Smooth muscle cell (in vitro differentiated cells): Measurements from ENCODE around the gene ZNFX1. TPM values are rescaled to one million over a fixed set of nuclear protein-coding genes. Genes with fewer than 3 reads are reported as not detected.

Experiments used
- DNase-seq: peaks from one replicate; lab custom pipeline; 2025; ENCODE audit not compliant: unreplicated experiment; lab: John Stamatoyannopoulos, UW
- H2AFZ ChIP-seq: fragments of 200-600 bp; sonication (generic); 2 replicates; pipeline ENCODE4 v1.6.0; 2016; ENCODE audit warnings: antibody characterized with exemption, low read depth, mild to moderate bottlenecking
- H3F3A ChIP-seq: fragments of 200-600 bp; sonication (generic); 2 replicates; pipeline ENCODE4 v1.6.0; 2017; ENCODE audit warnings: antibody characterized with exemption, low read depth
- H3K27ac ChIP-seq: fragments of 200-600 bp; sonication (generic); 2 replicates; pipeline ENCODE4 v1.5.1; 2016; ENCODE audit warnings: low read depth, mild to moderate bottlenecking
- H3K27me3 ChIP-seq: fragments of 200-600 bp; sonication (generic); 2 replicates; pipeline ENCODE4 v1.6.1; 2016; ENCODE audit warnings: low read depth, mild to moderate bottlenecking
- H3K36me3 ChIP-seq: fragments of 200-600 bp; sonication (generic); 2 replicates; pipeline ENCODE4 v1.5.1; 2016; ENCODE audit warnings: low read depth
- H3K4me1 ChIP-seq: fragments of 200-600 bp; sonication (generic); 2 replicates; pipeline ENCODE4 v1.5.1; 2016; ENCODE audit warnings: low read depth
- H3K4me2 ChIP-seq: fragments of 200-600 bp; sonication (generic); 2 replicates; pipeline ENCODE4 v1.6.0; 2016; ENCODE audit warnings: mild to moderate bottlenecking
- H3K4me3 ChIP-seq: fragments of 200-600 bp; sonication (generic); 2 replicates; pipeline ENCODE4 v1.5.1; 2016; ENCODE audit warnings: mild to moderate bottlenecking
- H3K79me2 ChIP-seq: fragments of 200-600 bp; sonication (generic); 2 replicates; pipeline ENCODE4 v1.6.0; 2016; ENCODE audit warnings: low read depth, mild to moderate bottlenecking
- H3K9ac ChIP-seq: fragments of 200-600 bp; sonication (generic); 2 replicates; pipeline ENCODE4 v1.6.0; 2016; ENCODE audit warnings: low read depth
- H3K9me3 ChIP-seq: fragments of 200-600 bp; sonication (generic); replicated peaks from 2 replicates; pipeline ENCODE4 v1.5.1; 2016; ENCODE audit warnings: low read depth
- H4K20me1 ChIP-seq: fragments of 200-600 bp; sonication (generic); 2 replicates; pipeline ENCODE4 v1.6.0; 2016; ENCODE audit warnings: low read depth
- CTCF ChIP-seq: fragments of 200-600 bp; sonication (generic); IDR thresholded peaks from 2 replicates; pipeline ENCODE4 v1.5.1; 2017; ENCODE audit warnings: borderline replicate concordance, mild to moderate bottlenecking, antibody characterized with exemption; ENCODE audit not compliant: insufficient read depth, poor library complexity, severe bottlenecking
- WGBS: methylation state at CpG from one replicate; pipeline ENCODE4 v1.1.7; 2016; ENCODE audit warnings: low lambda C conversion rate; 5-methylcytosine and 5-hydroxymethylcytosine counted together
- polyA plus RNA-seq: library from polyadenylated mRNA; unstranded; fragments of >200 nt; fragmentation: Nextera tagmentation; extraction: Ambion mirVana; gene quantifications from 2 replicates; pipeline ENCODE4 v1.2.1, GENCODE V29; 2016
- total RNA-seq: library from RNA; depleted of rRNA; stranded (reverse); fragments of >200 nt; gene quantifications from 2 replicates; pipeline ENCODE4 v1.2.3, GENCODE V29; 2014

Gene ZNFX1
- total and polyA plus RNA-seq, 2 experiments from 2014 or later = 15.9 to 16.4 TPM

GRCh38 chr20:49288784-49289696 is 11.2 kb upstream of the ZNFX1 start:
- H3K27ac ChIP-seq = peak overlapping the region; percentile 37
- no peak overlapping the region for H2AFZ ChIP-seq
- H3K4me1 ChIP-seq = peaks cover 36% of the 10 kb centered on the region
- no peak overlapping the region for H3K4me2 ChIP-seq
- TF ChIP-seq CTCF = no peak
- H3K9ac ChIP-seq = no peak overlapping the region
- peaks cover 35% of the 10 kb centered on the region for H3K79me2 ChIP-seq
- WGBS = 91% methylated on average over 10 of the region's 10 CpGs
- H3K9me3 ChIP-seq = no peaks in the 10 kb centered on the region
- no peak for DNase-seq
- no peaks in the 10 kb centered on the region for H3K27me3 ChIP-seq
- H4K20me1 ChIP-seq = peaks cover 76% of the 10 kb centered on the region
- H3F3A ChIP-seq = peaks cover 59% of the 10 kb centered on the region
- no peak overlapping the region for H3K4me3 ChIP-seq
- H3K36me3 ChIP-seq = peaks cover 6% of the 10 kb centered on the region

GRCh38 chr20:49288250-49288751 is 10.4 kb upstream of the ZNFX1 start:
- 89% methylated on average over 2 of the region's 2 CpGs for WGBS
- H3K4me2 ChIP-seq = peak overlapping the region; percentile 43
- no peak overlapping the region for H2AFZ ChIP-seq
- H3K79me2 ChIP-seq = peaks cover 43% of the 10 kb centered on the region
- H3K36me3 ChIP-seq = peaks cover 6% of the 10 kb centered on the region
- H3K9me3 ChIP-seq = no peaks in the 10 kb centered on the region
- no peak overlapping the region for H3K4me3 ChIP-seq
- DNase-seq = no peak
- peaks cover 83% of the 10 kb centered on the region for H4K20me1 ChIP-seq
- H3K27ac ChIP-seq = peak overlapping the region; percentile 37
- H3K9ac ChIP-seq = no peak overlapping the region
- peaks cover 66% of the 10 kb centered on the region for H3F3A ChIP-seq
- peaks cover 44% of the 10 kb centered on the region for H3K4me1 ChIP-seq
- no peaks in the 10 kb centered on the region for H3K27me3 ChIP-seq
- no peak for TF ChIP-seq CTCF

- H3K4me2 ChIP-seq = peak overlapping the region; percentile 43
- H4K20me1 ChIP-seq = peaks cover 89% of the 10 kb centered on the region
- H3K27me3 ChIP-seq = no peaks in the 10 kb centered on the region
Observed at GRCh38 chr20:49287555-49288249, 9.8 kb upstream of the ZNFX1 start.

More at GRCh38 chr20:49287555-49288249, 9.8 kb upstream of the ZNFX1 start:
- no peaks in the 10 kb centered on the region for H3K9me3 ChIP-seq
- H3K27ac ChIP-seq = peak overlapping the region; percentile 97
- no peak overlapping the region for H3K9ac ChIP-seq
- H3K4me1 ChIP-seq = peaks cover 48% of the 10 kb centered on the region
- H3K36me3 ChIP-seq = peaks cover 6% of the 10 kb centered on the region
- peaks cover 71% of the 10 kb centered on the region for H3F3A ChIP-seq
- DNase-seq = no peak
- H3K4me3 ChIP-seq = no peak overlapping the region
- no peak for TF ChIP-seq CTCF
- peaks cover 49% of the 10 kb centered on the region for H3K79me2 ChIP-seq
- no peak overlapping the region for H2AFZ ChIP-seq
